Inferior parietal cortex (tissue), 1 donor: ENCODE results near the gene CDK10.
"Not testable (repeated sequence)": the region's sequence is repeated elsewhere in the genome, so short reads cannot be mapped to it uniquely, and the experiment has no call there.

Experiments used
- DNase-seq: peaks from one replicate; pipeline ENCODE4 v3.0.0-alpha.2; 2016; ENCODE audit errors: extremely low spot score

CDK10 gene

DNA sequence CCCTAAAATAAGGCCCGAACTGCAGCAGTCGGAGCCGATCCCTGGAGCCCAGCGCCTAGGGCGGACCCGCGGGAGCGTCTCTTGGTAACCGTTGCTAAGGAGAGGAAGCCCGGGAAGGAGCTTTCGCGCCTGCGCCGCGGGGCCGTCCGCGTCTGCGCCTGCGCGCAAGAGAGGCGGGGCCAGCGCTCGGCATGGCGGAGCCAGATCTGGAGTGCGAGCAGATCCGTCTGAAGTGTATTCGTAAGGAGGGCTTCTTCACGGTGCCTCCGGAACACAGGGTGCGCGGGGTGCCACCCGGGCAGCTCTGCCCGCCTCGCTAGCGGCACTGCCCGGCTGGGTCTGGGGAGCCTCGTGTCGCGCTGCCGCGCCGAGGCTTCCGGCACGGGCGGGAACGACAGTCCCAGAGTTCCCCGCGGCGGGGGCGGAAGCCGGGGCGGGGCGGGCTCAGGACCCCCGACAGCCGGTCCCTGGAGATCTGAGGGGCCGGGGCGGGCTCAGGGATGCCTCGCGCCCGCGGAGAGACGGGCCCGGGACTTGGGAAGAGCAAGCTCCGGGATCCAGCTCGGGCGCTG lies at the start of gene CDK10:
Gene CDK10 (plus strand): TSS at position 170 of the 572 bp plus-strand sequence. CDS start 22 bp downstream, at position 192.
- DNase-seq = peak; percentile 96

GRCh38 chr16:89637379-89637778 lies 49.1 kb upstream of the CDK10 start:
- DNase-seq = no peak

GRCh38 chr16:89638455-89638854 lies 48.0 kb upstream of the CDK10 start:
- no peak for DNase-seq

DNA sequence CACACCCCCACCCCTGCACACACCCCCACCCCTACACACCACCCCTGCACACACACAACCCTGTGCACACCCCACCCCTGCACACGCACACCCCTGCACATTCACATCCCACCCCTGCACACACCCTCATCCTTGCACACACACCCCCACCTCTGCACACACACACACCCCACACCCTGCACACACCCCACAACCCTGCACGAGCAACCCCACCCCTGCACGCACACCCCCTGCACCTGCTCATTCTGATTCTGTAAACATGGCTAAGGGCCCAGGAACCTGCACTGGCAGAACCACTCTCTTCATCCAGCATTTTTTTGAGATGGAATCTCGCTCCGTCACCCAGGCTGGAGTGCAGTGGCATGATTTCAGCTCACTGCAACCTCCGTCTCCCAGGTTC lies 47.1 kb upstream of the CDK10 start:
- no peak for DNase-seq

- DNase-seq = no peak
Observed at GRCh38 chr16:89641458-89642119, 44.9 kb upstream of the CDK10 start.

GRCh38 chr16:89642574-89642973 lies 43.9 kb upstream of the CDK10 start:
- no peak for DNase-seq

GRCh38 chr16:89643769-89644300 lies 42.7 kb upstream of the CDK10 start:
- no peak for DNase-seq

- no peak for DNase-seq
Observed at GRCh38 chr16:89645122-89645521, 41.4 kb upstream of the CDK10 start.

DNA sequence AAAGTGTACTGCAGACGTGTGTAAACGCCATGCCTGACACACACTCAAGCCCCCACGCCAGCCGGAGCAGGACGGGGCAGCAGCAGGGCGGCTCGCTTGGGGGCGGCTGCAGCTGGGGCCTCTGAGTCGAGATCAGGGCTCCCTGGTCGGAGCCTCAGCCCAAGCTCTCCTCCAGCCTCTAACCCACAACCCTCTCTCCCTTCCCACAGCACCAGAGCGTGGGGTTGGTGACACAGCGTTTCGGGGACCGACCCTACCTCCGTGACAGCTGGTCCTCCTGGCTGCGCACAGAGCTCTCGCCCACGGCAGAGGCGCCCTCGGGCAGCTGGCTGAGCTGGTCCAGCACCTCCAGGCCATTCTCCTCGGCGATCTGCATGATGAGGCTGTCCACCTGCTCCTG lies 40.2 kb upstream of the CDK10 start:
- no peak for DNase-seq

DNA sequence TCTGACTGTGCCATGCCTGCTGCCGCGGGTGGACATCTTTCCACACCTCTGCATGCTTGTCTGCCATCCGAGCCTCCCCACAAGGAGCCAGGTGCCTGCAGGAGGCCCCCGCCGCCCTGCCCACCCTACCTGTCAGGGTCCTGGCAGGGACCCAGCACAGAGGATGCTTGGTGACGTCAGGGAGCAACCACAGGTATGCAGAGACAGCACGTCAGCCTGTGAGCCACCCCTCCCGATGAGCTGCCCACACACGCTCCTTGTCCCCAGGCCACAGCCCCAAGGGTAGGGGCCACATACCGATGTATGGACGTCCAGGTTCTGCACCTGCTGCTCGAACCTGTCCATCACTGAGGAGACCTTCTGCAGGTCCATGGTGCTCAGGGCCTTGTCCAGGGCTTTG lies 39.6 kb upstream of the CDK10 start:
- DNase-seq = no peak

DNA sequence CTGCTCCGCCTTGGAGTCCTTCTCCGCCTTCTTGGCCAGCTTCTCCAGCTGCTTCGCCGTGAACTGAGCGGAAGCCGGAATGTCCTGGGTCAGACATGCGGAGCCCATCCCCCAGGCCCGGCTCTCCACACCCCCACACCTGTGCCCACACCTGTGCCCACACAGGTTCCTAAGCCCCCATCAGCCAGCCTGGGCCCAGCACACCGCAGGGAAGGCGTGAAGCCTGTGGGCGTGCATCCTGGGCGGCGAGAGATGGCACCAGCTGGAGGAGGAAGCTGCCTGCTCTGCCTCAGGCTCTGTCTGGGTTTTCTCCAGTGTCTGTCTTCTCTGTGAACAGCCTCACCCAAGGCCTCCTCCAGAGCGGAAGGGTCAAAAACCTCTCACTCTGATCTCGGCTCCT lies 34.9 kb upstream of the CDK10 start:
- DNase-seq = no peak

DNA sequence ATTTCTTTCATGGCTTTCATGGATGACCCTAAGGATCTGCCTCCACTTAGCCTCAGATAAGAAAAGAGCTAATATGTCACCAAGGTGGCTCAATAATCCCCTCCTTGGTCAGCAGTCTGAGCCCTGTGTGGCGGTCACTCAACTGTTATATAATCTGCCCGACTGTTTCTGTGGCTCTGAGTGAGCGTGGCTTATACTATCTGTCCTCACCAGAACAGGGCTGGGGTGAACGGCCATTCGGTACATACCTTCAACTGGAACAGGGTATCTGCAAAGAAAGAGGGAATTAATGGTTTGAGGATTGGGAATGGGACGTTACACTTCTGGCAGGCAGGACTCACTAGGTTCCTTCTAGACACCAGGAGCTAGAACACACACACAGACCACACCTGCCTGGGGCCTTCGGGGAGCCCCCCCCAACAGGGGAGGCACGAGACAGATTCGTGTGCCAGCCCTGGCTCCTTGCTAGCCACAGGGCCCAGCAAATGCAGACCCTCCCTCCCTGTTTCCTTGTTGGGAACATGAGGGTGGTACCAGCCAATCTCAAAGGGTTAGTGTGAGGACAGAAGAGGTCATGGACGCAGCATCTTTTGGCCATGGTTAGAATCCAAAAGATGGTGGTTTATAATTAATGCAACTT lies 32.7 kb upstream of the CDK10 start:
- no peak for DNase-seq

GRCh38 chr16:89655062-89655643 lies 31.3 kb upstream of the CDK10 start:
- DNase-seq = no peak

DNA sequence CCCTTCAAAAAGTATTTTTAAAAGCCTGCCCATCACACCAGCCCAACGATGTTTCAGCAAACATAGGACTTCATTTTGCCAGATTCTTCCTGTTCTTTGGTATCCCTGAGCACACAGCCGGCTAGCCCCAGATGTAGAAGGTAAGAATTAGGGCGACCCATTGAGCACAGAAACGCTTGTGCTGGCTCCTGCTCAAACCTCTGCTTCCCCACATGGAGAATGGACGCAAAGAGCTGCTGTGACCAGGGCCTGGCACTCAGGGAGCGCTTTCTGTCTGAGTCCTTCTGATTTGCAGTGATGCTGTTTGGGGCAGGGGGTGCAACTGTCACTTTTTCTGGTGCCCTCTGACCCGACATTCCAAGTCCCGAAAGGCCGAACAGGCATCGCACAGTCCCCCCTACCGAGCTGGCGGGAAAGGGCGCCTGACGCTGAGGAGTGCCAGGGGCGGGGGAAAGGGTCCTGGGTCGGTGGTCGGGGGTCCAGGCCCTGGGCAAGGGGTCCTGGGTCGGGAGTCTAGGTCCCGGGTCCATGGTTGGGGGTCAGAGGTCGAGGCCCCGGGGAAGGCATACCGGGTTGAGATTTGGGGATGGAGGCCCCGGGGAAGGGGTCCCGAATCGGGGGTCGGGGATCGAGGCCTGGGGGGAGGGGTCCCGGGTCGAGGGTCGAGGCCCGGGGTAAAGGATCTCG lies 29.9 kb upstream of the CDK10 start:
- no peak for DNase-seq

GRCh38 chr16:89657442-89658220 lies 28.9 kb upstream of the CDK10 start, which contains the start of the genes CHMP1A and SPATA33:
Gene CHMP1A, minus strand, starts transcription at chr16:89657708. Its CDS starts 120 bp downstream, at chr16:89657588.
Gene SPATA33, plus strand, starts transcription at chr16:89657836. Its CDS starts 76 bp downstream, at chr16:89657912.
- peak; percentile 85 for DNase-seq

- DNase-seq = no peak
Observed at GRCh38 chr16:89658221-89658879, 28.1 kb upstream of the CDK10 start.

GRCh38 chr16:89660146-89660545 lies 26.3 kb upstream of the CDK10 start:
- no peak for DNase-seq

GRCh38 chr16:89661215-89661614 lies 25.3 kb upstream of the CDK10 start:
- no peak for DNase-seq

DNA sequence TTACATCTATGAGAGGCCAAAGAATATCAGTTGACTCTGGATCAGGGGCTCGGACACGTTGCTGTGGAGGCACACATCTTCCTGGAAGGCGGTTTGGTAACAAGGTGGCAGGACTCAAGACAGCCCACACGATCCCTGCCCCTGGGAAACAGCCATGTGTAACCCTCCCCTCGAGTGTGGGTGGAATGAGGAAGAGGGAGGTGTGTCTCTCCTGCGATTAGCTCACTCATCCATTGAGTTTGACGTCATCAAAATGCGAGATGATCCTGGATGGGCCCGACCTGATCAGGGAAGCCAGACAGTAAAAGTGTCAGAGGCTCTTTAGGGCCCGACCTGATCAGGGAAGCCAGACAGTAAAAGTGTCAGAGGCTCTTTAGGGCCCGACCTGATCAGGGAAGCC lies 22.3 kb upstream of the CDK10 start:
- not testable (repeated sequence) for DNase-seq

- not testable (repeated sequence) for DNase-seq
Observed at GRCh38 chr16:89667000-89667399, 19.5 kb upstream of the CDK10 start.
